GM12878 (cell line): ENCODE results near the gene DCC. TPM values are rescaled to one million over a fixed set of nuclear protein-coding genes. Genes with fewer than 3 reads are reported as not detected.

Source experiments
- ATAC-seq: fragments of 200-7000 bp; cut with Tn5 transposase; 3 replicates; pipeline ENCODE4 v1.9.1; 2020; ENCODE audit warnings: mild to moderate bottlenecking, moderate library complexity
- BruUV-seq: library from RNA; stranded (reverse); fragments of 400-500 nt; replicated peaks from 2 replicates; lab custom pipeline; 2021; lab: Mats Ljungman, UMichigan
- CTCF ChIA-PET: fragments of 300-600 bp; sonication (Branson Sonifier 250); formaldehyde crosslinking; extraction: SDS; loops from one replicate; lab custom pipeline; 2021; ENCODE audit warnings: inconsistent platforms; lab: Yijun Ruan, JAX
- POLR2A ChIA-PET: fragments of 350-600 bp; formaldehyde crosslinking; extraction: SDS; loops from one replicate; lab custom pipeline; 2021; ENCODE audit warnings: inconsistent platforms; lab: Charles Lee
- RAD21 ChIA-PET: fragments of 300-600 bp; sonication (Branson Sonifier 250); formaldehyde crosslinking; loops from one replicate; lab custom pipeline; 2023; ENCODE audit warnings: antibody characterized with exemption; ENCODE audit not compliant: unreplicated experiment; lab: Charles Lee
- SMC1A ChIA-PET: fragments of 300-600 bp; sonication (Branson Sonifier 250); formaldehyde crosslinking; loops from one replicate; lab custom pipeline; 2023; ENCODE audit not compliant: unreplicated experiment, uncharacterized antibody; lab: Charles Lee
- DNase-seq: peaks from one replicate; pipeline ENCODE4 v3.0.0-alpha.2; 2011; ENCODE audit warnings: low read depth, low spot score
- FAIRE-seq: peaks from 3 replicates; lab custom pipeline; 2011; peaks lifted over from hg19 to GRCh38; lab: Jason Lieb, UNC
- H2AFZ ChIP-seq: 2 replicates; pipeline ENCODE4 v1.6.0; 2011; ENCODE audit warnings: low read depth, low read length, control low read depth; ENCODE audit not compliant: control insufficient read depth
- H3K27ac ChIP-seq: 2 replicates; pipeline ENCODE4 v1.5.1; 2011; ENCODE audit warnings: control low read depth; ENCODE audit not compliant: control insufficient read depth, insufficient read depth
- H3K27me3 ChIP-seq, 2 experiments: replicated peaks in 1 of 2; 2 replicates each; pipeline versions ENCODE4 v1.6.0 to v1.6.1; 2011; ENCODE audit warnings: low read length in 1 of 2; ENCODE audit not compliant: control insufficient read depth in 2 of 2, insufficient read depth in 2 of 2
- H3K36me3 ChIP-seq, 2 experiments: 2 replicates each; pipeline ENCODE4 v1.5.1; 2011; ENCODE audit warnings: low read length in 1 of 2; ENCODE audit not compliant: control insufficient read depth in 2 of 2, insufficient read depth in 2 of 2
- H3K4me1 ChIP-seq: 2 replicates; pipeline ENCODE4 v1.6.1; 2011; ENCODE audit warnings: mild to moderate bottlenecking, low read length, moderate library complexity, mixed read lengths; ENCODE audit not compliant: control insufficient read depth, insufficient read depth
- H3K4me2 ChIP-seq: 2 replicates; pipeline ENCODE4 v1.6.0; 2011; ENCODE audit warnings: control low read depth; ENCODE audit not compliant: control insufficient read depth, insufficient read depth
- H3K4me3 ChIP-seq: fragments of 200-600 bp; sonication (generic); 2 replicates; pipeline ENCODE4 v1.5.1; 2016
- H3K79me2 ChIP-seq: 2 replicates; pipeline ENCODE4 v1.6.0; 2011; ENCODE audit warnings: low read length; ENCODE audit not compliant: control insufficient read depth, insufficient read depth
- H3K9ac ChIP-seq: 2 replicates; pipeline ENCODE4 v1.8.0; 2011; ENCODE audit warnings: low read length, control low read depth, mixed read lengths; ENCODE audit not compliant: control insufficient read depth, insufficient read depth
- H3K9me3 ChIP-seq: replicated peaks from 3 replicates; pipeline ENCODE4 v1.5.1; 2011; ENCODE audit warnings: mild to moderate bottlenecking, low read length; ENCODE audit not compliant: control insufficient read depth, insufficient read depth
- H4K20me1 ChIP-seq: 2 replicates; pipeline ENCODE4 v1.6.0; 2011; ENCODE audit not compliant: control insufficient read depth, insufficient read depth
- BHLHE40 ChIP-seq, 2 experiments: fragments of 450-650 bp in 1 of 2; IDR thresholded peaks; 2 replicates each; pipeline ENCODE4 v1.6.1; 2011 to 2017; ENCODE audit warnings: low read depth in 2 of 2, borderline replicate concordance in 1 of 2, improper control_type of control experiment in 1 of 2, low read length in 1 of 2, mild to moderate bottlenecking in 1 of 2
- E2F8 ChIP-seq: fragments of 450-650 bp; IDR thresholded peaks from 2 replicates; pipeline ENCODE4 v1.6.1; 2018; ENCODE audit warnings: mild to moderate bottlenecking, low read depth, moderate library complexity; ENCODE audit not compliant: partially characterized antibody
- EGR1 ChIP-seq, 2 experiments: IDR thresholded peaks; 1 replicate in 1 of 2; 2 replicates in 1 of 2; pipeline ENCODE4 v1.6.1; 2011 to 2012; ENCODE audit warnings: low read depth in 2 of 2, low read length in 2 of 2, borderline replicate concordance in 1 of 2, mild to moderate bottlenecking in 1 of 2, moderate library complexity in 1 of 2
- FOXM1 ChIP-seq: IDR thresholded peaks from 2 replicates; pipeline ENCODE4 v1.6.1; 2012; ENCODE audit warnings: low read depth, mild to moderate bottlenecking, inconsistent platforms, low read length, moderate library complexity
- IKZF1 ChIP-seq: fragments of 450-650 bp; conservative IDR thresholded peaks from 2 replicates; pipeline ENCODE4 v1.6.1; 2017; ENCODE audit warnings: antibody characterized with exemption, mild to moderate bottlenecking
- IRF4 ChIP-seq: IDR thresholded peaks from 2 replicates; pipeline ENCODE4 v1.6.1; 2011; ENCODE audit warnings: low read depth, low read length
- JUND ChIP-seq: IDR thresholded peaks from 2 replicates; pipeline ENCODE4 v1.6.1; 2012; ENCODE audit warnings: low read depth, mild to moderate bottlenecking, low read length, improper control_type of control experiment, moderate library complexity
- PAX5 ChIP-seq: IDR thresholded peaks from 2 replicates; pipeline ENCODE4 v1.6.1; 2011; ENCODE audit warnings: low read depth, low read length, borderline replicate concordance
- STAT3 ChIP-seq: IDR thresholded peaks from 2 replicates; pipeline ENCODE4 v1.6.1; 2011; ENCODE audit warnings: low read depth, low read length, improper control_type of control experiment
- TCF12 ChIP-seq: IDR thresholded peaks from 2 replicates; pipeline ENCODE4 v1.6.1; 2011; ENCODE audit warnings: low read depth, mild to moderate bottlenecking, low read length
- YY1 ChIP-seq: IDR thresholded peaks from 2 replicates; pipeline ENCODE4 v1.6.1; 2011; ENCODE audit warnings: low read depth, mild to moderate bottlenecking, low read length
- WGBS: methylation state at CpG from one replicate; pipeline ENCODE4 v1.1.6; 2016; ENCODE audit warnings: low lambda C conversion rate; ENCODE audit not compliant: insufficient replicate concordance, insufficient coverage; ENCODE audit errors: missing lambda C conversion rate; 5-methylcytosine and 5-hydroxymethylcytosine counted together
- in situ Hi-C: fragments of 300-500 bp; cut with MboI; formaldehyde crosslinking; loops from 9 replicates; pipeline ENCODE4 v1.14.3; 2018; ENCODE audit warnings: mixed read lengths
- intact Hi-C: fragments of 100-400 bp; cut with micrococcal nuclease; formaldehyde crosslinking; loops from one replicate; pipeline ENCODE4 v1.14.2; 2022; ENCODE audit not compliant: unreplicated experiment
- polyA plus RNA-seq, 11 experiments: library from polyadenylated mRNA; depleted of rRNA in 4 of 11; unstranded in 6 of 11; stranded (reverse) in 5 of 11; fragments of >200 nt; fragmentation: Nextera tagmentation in 4 of 11; fragmentation: Illumina TruSeq in 1 of 11; extraction: Ambion mirVana in 4 of 11; extraction: Trizol in 1 of 11; gene quantifications; 1 replicate in 1 of 11; 2 replicates in 10 of 11; pipeline versions ENCODE4 v1.2.1 to v1.2.3, GENCODE V29; 2011 to 2016; ENCODE audit warnings: inconsistent platforms in 2 of 11, missing spikeins in 2 of 11, low read depth in 1 of 11
- total RNA-seq, 4 experiments: library from RNA; depleted of rRNA in 3 of 4; stranded (reverse); fragments of >200 nt in 3 of 4; fragmentation: Illumina TruSeq in 1 of 4; extraction: Trizol in 1 of 4; gene quantifications; 2 replicates each; pipeline versions ENCODE4 v1.2.1 to v1.2.3, GENCODE V29; 2013 to 2021
- TF ChIP-seq, protein P1 (sequence below), 3 experiments: IDR thresholded peaks in 2 of 3; conservative IDR thresholded peaks in 1 of 3; 2 replicates each; pipeline ENCODE4 v1.5.1; 2011; ENCODE audit warnings: low read depth in 3 of 3, low read length in 3 of 3, mild to moderate bottlenecking in 3 of 3, control low read depth in 2 of 3, moderate library complexity in 2 of 3, inconsistent platforms in 1 of 3, mixed read lengths in 1 of 3; ENCODE audit not compliant: control insufficient read depth in 2 of 3, insufficient read depth in 1 of 3; ENCODE audit errors: extremely low read depth in 1 of 3

DCC gene
- total and polyA plus RNA-seq, 10 of the 15 experiments (the other 5 are each of a cell fraction or from before 2014, with no cell fraction given): 0.01 TPM; not detected in 9

- BruUV-seq: no TSS peak
- H3K79me2 ChIP-seq: no peaks in the 10 kb centered on the region
- ChIA-PET SMC1A (interaction anchor here (0.7 kb wide), 1 partner anchor 125 kb away, joined by 3 read pairs; no protein-coding TSS in a partner anchor), CTCF (interaction anchor here (0.7 kb wide), 1 partner anchor 27 kb away, joined by 3 read pairs; no protein-coding TSS in a partner anchor), RAD21 (no interaction called here), POLR2A (no interaction called here)
- no peaks in the 10 kb centered on the region for H3K9me3 ChIP-seq
- no peaks in the 10 kb centered on the region for H3K27me3 ChIP-seq
- in situ Hi-C loops (no loop called here), intact Hi-C loops (no loop called here)
- DNase-seq: no peak
- no peaks in the 10 kb centered on the region for H3K4me1 ChIP-seq
- 70% methylated on average over 3 of the region's 3 CpGs for WGBS
- no peak for ATAC-seq
- FAIRE-seq: no peak
- no peak overlapping the region for H3K27ac ChIP-seq
- H4K20me1 ChIP-seq: no peaks in the 10 kb centered on the region
- H3K9ac ChIP-seq: no peak overlapping the region
- H3K4me2 ChIP-seq: no peak overlapping the region
- H2AFZ ChIP-seq: no peak overlapping the region
- TF ChIP-seq, protein P1, sequence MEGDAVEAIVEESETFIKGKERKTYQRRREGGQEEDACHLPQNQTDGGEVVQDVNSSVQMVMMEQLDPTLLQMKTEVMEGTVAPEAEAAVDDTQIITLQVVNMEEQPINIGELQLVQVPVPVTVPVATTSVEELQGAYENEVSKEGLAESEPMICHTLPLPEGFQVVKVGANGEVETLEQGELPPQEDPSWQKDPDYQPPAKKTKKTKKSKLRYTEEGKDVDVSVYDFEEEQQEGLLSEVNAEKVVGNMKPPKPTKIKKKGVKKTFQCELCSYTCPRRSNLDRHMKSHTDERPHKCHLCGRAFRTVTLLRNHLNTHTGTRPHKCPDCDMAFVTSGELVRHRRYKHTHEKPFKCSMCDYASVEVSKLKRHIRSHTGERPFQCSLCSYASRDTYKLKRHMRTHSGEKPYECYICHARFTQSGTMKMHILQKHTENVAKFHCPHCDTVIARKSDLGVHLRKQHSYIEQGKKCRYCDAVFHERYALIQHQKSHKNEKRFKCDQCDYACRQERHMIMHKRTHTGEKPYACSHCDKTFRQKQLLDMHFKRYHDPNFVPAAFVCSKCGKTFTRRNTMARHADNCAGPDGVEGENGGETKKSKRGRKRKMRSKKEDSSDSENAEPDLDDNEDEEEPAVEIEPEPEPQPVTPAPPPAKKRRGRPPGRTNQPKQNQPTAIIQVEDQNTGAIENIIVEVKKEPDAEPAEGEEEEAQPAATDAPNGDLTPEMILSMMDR (IDR thresholded peaks at IDR 0.05 in 2 of 3, conservative IDR thresholded peaks at IDR 0.05 in 1 of 3; ENCODE audit: control insufficient read depth in 2 of 3, extremely low read depth in 1 of 3, insufficient read depth in 1 of 3, low read depth in 3 of 3, low read length in 3 of 3): no peak
- TF ChIP-seq BHLHE40 (IDR thresholded peaks at IDR 0.05; ENCODE audit: borderline replicate concordance in 1 of 2, low read depth in 2 of 2, low read length in 1 of 2): no peak
- no peak for TF ChIP-seq FOXM1
- no peaks in the 10 kb centered on the region for H3K36me3 ChIP-seq
- no peak overlapping the region for H3K4me3 ChIP-seq
Observed at GRCh38 chr18:52510139-52510538, 170.1 kb downstream of the DCC start.

DNA sequence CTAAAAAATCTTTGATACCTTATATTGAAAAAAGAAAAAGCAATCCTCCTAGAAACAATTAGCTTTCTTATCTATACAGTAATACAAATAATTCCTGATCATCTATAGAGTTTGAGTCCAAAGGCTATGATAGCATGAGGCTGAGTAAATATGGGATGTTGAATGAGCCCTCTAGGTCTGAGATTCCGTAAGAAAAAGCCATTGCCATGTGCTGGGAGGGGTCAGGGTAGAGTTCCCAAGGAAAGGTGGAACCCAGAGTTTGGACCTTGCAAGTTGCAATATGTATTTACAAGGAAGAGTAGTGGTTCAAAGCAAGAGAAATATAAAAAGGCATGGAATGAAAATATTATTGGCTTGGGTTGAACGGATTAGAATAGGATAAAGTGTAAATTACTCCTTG lies 178.1 kb downstream of the DCC start:
- Histone ChIP-seq H3K4me3 (no peak overlapping the region), H3K36me3 (no peaks in the 10 kb centered on the region), H3K4me2 (no peak overlapping the region), H3K9ac (no peak overlapping the region), H3K9me3 (no peaks in the 10 kb centered on the region), H3K27me3 (no peaks in the 10 kb centered on the region), H2AFZ (no peak overlapping the region), H4K20me1 (no peaks in the 10 kb centered on the region), H3K79me2 (no peaks in the 10 kb centered on the region), H3K27ac (no peak overlapping the region), H3K4me1 (no peaks in the 10 kb centered on the region)
- in situ Hi-C loops (no loop called here), intact Hi-C loops (no loop called here)
- ATAC-seq (no peak), FAIRE-seq (no peak), DNase-seq (no peak)
- TF ChIP-seq YY1 (no peak), STAT3 (no peak), IKZF1 (no peak), PAX5 (no peak), JUND (no peak), IRF4 (no peak), E2F8 (no peak), EGR1 (IDR thresholded peaks at IDR 0.05; ENCODE audit: borderline replicate concordance in 1 of 2, low read depth in 2 of 2, low read length in 2 of 2) (no peak), TCF12 (no peak)
- 15% methylated on average over 2 of the region's 2 CpGs for WGBS
- BruUV-seq: no TSS peak
- ChIA-PET POLR2A (no interaction called here), RAD21 (no interaction called here), CTCF (no interaction called here), SMC1A (interaction anchor here (0.6 to 1.0 kb wide), 2 partner anchors 9 to 1015 kb away, joined by 3 to 6 read pairs; no protein-coding TSS in a partner anchor)
